SK-N-SH (cell line): Measurements from ENCODE around the gene WNT9B. TPM values are rescaled to one million over a fixed set of nuclear protein-coding genes. Genes with fewer than 3 reads are reported as not detected.
A peak's percentile ranks its signal among the peaks of the same experiment; 100 is the strongest.

Source experiments
- CTCF ChIA-PET: fragments of 300-600, 350-600 bp; formaldehyde crosslinking; extraction: SDS; loops from one replicate; lab custom pipeline; 2021; lab: Yijun Ruan, JAX
- POLR2A ChIA-PET: fragments of 350-600 bp; sonication (Branson Sonifier 250); formaldehyde crosslinking; extraction: SDS; loops from one replicate; lab custom pipeline; 2020; ENCODE audit warnings: antibody characterized with exemption, inconsistent platforms; lab: Yijun Ruan, JAX
- DNase-seq: peaks from one replicate; pipeline ENCODE4 v3.0.0; 2012
- H2AFZ ChIP-seq: fragments of 200-600 bp; sonication (generic); 2 replicates; pipeline ENCODE4 v1.8.1; 2016; ENCODE audit warnings: antibody characterized with exemption, mild to moderate bottlenecking, low read depth
- H3F3A ChIP-seq: fragments of 200-600 bp; sonication (generic); replicated peaks from 2 replicates; pipeline ENCODE3; 2016; ENCODE audit warnings: antibody characterized with exemption, mild to moderate bottlenecking; ENCODE audit not compliant: insufficient read depth
- H3K27ac ChIP-seq, 2 experiments: fragments of 200-500 bp in 1 of 2; fragments of 200-600 bp in 1 of 2; sonication (Bioruptor generic) in 1 of 2; sonication (generic), shearing (Covaris generic) in 1 of 2; 2 replicates each; pipeline versions ENCODE4 v1.5.1 to v1.6.1; 2014 to 2016; ENCODE audit warnings: low read depth in 2 of 2, inconsistent platforms in 1 of 2, low read length in 1 of 2, mild to moderate bottlenecking in 1 of 2, mixed read lengths in 1 of 2
- H3K27me3 ChIP-seq: fragments of 200-600 bp; sonication (generic), shearing (Covaris generic); 2 replicates; pipeline ENCODE4 v1.6.1; 2016; ENCODE audit warnings: mixed run types; ENCODE audit not compliant: insufficient read depth
- H3K36me3 ChIP-seq, 2 experiments: fragments of 200-500 bp in 1 of 2; fragments of 200-600 bp in 1 of 2; sonication (Bioruptor generic) in 1 of 2; sonication (generic) in 1 of 2; replicated peaks in 1 of 2; 2 replicates each; pipeline versions ENCODE3 to v1.5.1; 2014 to 2016; ENCODE audit warnings: low read length in 1 of 2, mild to moderate bottlenecking in 1 of 2; ENCODE audit not compliant: insufficient read depth in 2 of 2, control insufficient read depth in 1 of 2
- H3K4me1 ChIP-seq, 2 experiments: fragments of 200-500 bp in 1 of 2; fragments of 200-600 bp in 1 of 2; sonication (Bioruptor generic) in 1 of 2; sonication (generic), shearing (Covaris generic) in 1 of 2; 2 replicates each; pipeline versions ENCODE4 v1.5.1 to v1.6.1; 2014 to 2016; ENCODE audit warnings: low read depth in 1 of 2, low read length in 1 of 2, mixed run types in 1 of 2; ENCODE audit not compliant: insufficient read depth in 2 of 2, control insufficient read depth in 1 of 2
- H3K4me2 ChIP-seq: fragments of 200-600 bp; sonication (generic), shearing (Covaris generic); 2 replicates; pipeline ENCODE4 v1.6.1; 2017; ENCODE audit warnings: mixed run types
- H3K4me3 ChIP-seq, 2 experiments: fragments of 200-500 bp in 1 of 2; fragments of 200-600 bp in 1 of 2; sonication (Bioruptor generic) in 1 of 2; sonication (generic), shearing (Covaris generic) in 1 of 2; 2 replicates each; pipeline versions ENCODE4 v1.5.1 to v1.8.1; 2014 to 2016; ENCODE audit warnings: low read depth in 2 of 2, inconsistent platforms in 1 of 2, low read length in 1 of 2, mild to moderate bottlenecking in 1 of 2, mixed read lengths in 1 of 2, moderate library complexity in 1 of 2
- H3K79me2 ChIP-seq: fragments of 200-600 bp; sonication (generic); 2 replicates; pipeline ENCODE4 v1.8.1; 2017; ENCODE audit warnings: mild to moderate bottlenecking; ENCODE audit not compliant: insufficient read depth
- H3K9ac ChIP-seq: fragments of 200-600 bp; sonication (generic); 2 replicates; pipeline ENCODE4 v1.6.1; 2017; ENCODE audit warnings: mixed run types
- H3K9me2 ChIP-seq: fragments of 200-600 bp; sonication (generic); 2 replicates; pipeline ENCODE4 v1.6.1; 2017; ENCODE audit warnings: mixed run types
- H3K9me3 ChIP-seq: fragments of 200-600 bp; sonication (generic); 2 replicates; pipeline ENCODE4 v1.6.1; 2017; ENCODE audit warnings: mixed run types, mild to moderate bottlenecking, moderate library complexity
- H4K20me1 ChIP-seq: fragments of 200-600 bp; sonication (generic); 2 replicates; pipeline ENCODE4 v1.6.1; 2017; ENCODE audit warnings: mild to moderate bottlenecking, mixed run types; ENCODE audit not compliant: insufficient read depth
- CHD2 ChIP-seq: fragments of 150-350 bp; IDR thresholded peaks from 2 replicates; pipeline ENCODE4 v1.6.1; 2018; ENCODE audit warnings: low read length; ENCODE audit not compliant: partially characterized antibody
- CTCF ChIP-seq: fragments of 200-600 bp; sonication (generic); IDR thresholded peaks from 2 replicates; pipeline ENCODE4 v1.6.1; 2017; ENCODE audit warnings: antibody characterized with exemption, mild to moderate bottlenecking, moderate library complexity
- ELF1 ChIP-seq: IDR thresholded peaks from 2 replicates; pipeline ENCODE4 v1.4.0; 2012
- FOXM1 ChIP-seq: IDR thresholded peaks from 2 replicates; pipeline ENCODE4 v1.4.0; 2012; ENCODE audit warnings: low read depth, mild to moderate bottlenecking
- IRF3 ChIP-seq: fragments of 150-350 bp; IDR thresholded peaks from 2 replicates; pipeline ENCODE4 v1.6.1; 2016; ENCODE audit warnings: mild to moderate bottlenecking, low read depth, low read length
- JUND ChIP-seq: IDR thresholded peaks from 2 replicates; pipeline ENCODE4 v1.4.0; 2012
- MAX ChIP-seq: IDR thresholded peaks from 2 replicates; pipeline ENCODE4 v1.4.0; 2012; ENCODE audit warnings: low read depth
- MEF2A ChIP-seq: IDR thresholded peaks from 2 replicates; pipeline ENCODE4 v1.4.0; 2012; ENCODE audit warnings: low read depth, borderline replicate concordance
- PBX3 ChIP-seq: IDR thresholded peaks from 2 replicates; pipeline ENCODE4; 2012
- SMC3 ChIP-seq: IDR thresholded peaks from 2 replicates; pipeline ENCODE4 v1.6.1; 2012; ENCODE audit warnings: low read depth, low read length, improper control_type of control experiment
- TAF1 ChIP-seq: IDR thresholded peaks from 2 replicates; pipeline ENCODE4 v1.6.1; 2012; ENCODE audit warnings: low read depth, mild to moderate bottlenecking, low read length, moderate library complexity, borderline replicate concordance
- TEAD4 ChIP-seq: IDR thresholded peaks from 2 replicates; pipeline ENCODE4 v1.4.0; 2012; ENCODE audit warnings: mild to moderate bottlenecking, borderline replicate concordance; ENCODE audit not compliant: insufficient read depth
- WGBS: methylation state at CpG from one replicate; pipeline ENCODE4 v1.1.6; 2017; ENCODE audit warnings: low lambda C conversion rate; 5-methylcytosine and 5-hydroxymethylcytosine counted together
- polyA plus RNA-seq, 3 experiments: library from polyadenylated mRNA; depleted of rRNA; stranded (reverse); fragments of >200 nt; gene quantifications; 2 replicates each; pipeline ENCODE4 v1.2.3, GENCODE V29; 2012

WNT9B gene
- polyA plus RNA-seq, 1 of the 3 experiments (the other 2 are of a cell fraction) = not detected

GRCh38 chr17:46928467-46929261 is 77.3 kb downstream of the WNT9B start:
- Histone ChIP-seq H4K20me1 (peaks cover 75% of the 10 kb centered on the region), H3K4me2 (0 out of 2 replicates have a peak overlapping the region, but pooled peaks have one; percentile 26), H3K27ac (peak overlapping the region; percentile 6 to 7)

GRCh38 chr17:46929413-46929812 is 78.0 kb downstream of the WNT9B start:
- Histone ChIP-seq H2AFZ (no peak overlapping the region), H3K27ac (peak overlapping the region; percentile 6 to 7; a peak in 3 of 4 replicates), H3K9me3 (no peaks in the 10 kb centered on the region), H3K27me3 (no peaks in the 10 kb centered on the region), H4K20me1 (peaks cover 70% of the 10 kb centered on the region), H3K4me2 (0 out of 2 replicates have a peak overlapping the region, but pooled peaks have one; percentile 26), H3F3A (peaks cover 2% of the 10 kb centered on the region), H3K4me3 (no peak overlapping the region), H3K9me2 (no peaks in the 10 kb centered on the region), H3K4me1 (peaks cover 5 to 41% of the 10 kb centered on the region in 2 experiments; a peak in 2 of 4 replicates), H3K9ac (no peak overlapping the region), H3K79me2 (peaks cover 80% of the 10 kb centered on the region), H3K36me3 (peaks cover 59 to 82% of the 10 kb centered on the region in 2 experiments)
- ChIA-PET CTCF (interaction anchor here (0.6 to 6.7 kb wide), 3 partner anchors 8 to 93 kb away, joined by 3 to 49 read pairs (median 4); no protein-coding TSS in a partner anchor), POLR2A (no interaction called here)
- TF ChIP-seq CHD2 (no peak), SMC3 (no peak), MEF2A (no peak), JUND (no peak), CTCF (no peak), TAF1 (no peak), FOXM1 (no peak), TEAD4 (no peak), ELF1 (no peak), MAX (no peak), PBX3 (no peak)
- WGBS = 36% methylated on average over 6 of the region's 6 CpGs
- DNase-seq = no peak

More at GRCh38 chr17:46928467-46929261, 77.3 kb downstream of the WNT9B start:
- no peak for TF ChIP-seq IRF3
- Histone ChIP-seq H3K9me3 (no peaks in the 10 kb centered on the region), H3K9ac (no peak overlapping the region), H3K79me2 (peaks cover 88% of the 10 kb centered on the region), H3K36me3 (peaks cover 51 to 75% of the 10 kb centered on the region in 2 experiments), H3F3A (peaks cover 6% of the 10 kb centered on the region), H2AFZ (no peak overlapping the region), H3K9me2 (no peaks in the 10 kb centered on the region), H3K27me3 (no peaks in the 10 kb centered on the region), H3K4me1 (peaks cover 8 to 48% of the 10 kb centered on the region in 2 experiments; a peak in 2 of 4 replicates), H3K4me3 (no peak overlapping the region)
- ChIA-PET POLR2A (no interaction called here), CTCF (interaction anchor here (1.9 to 6.7 kb wide), 2 partner anchors 11 to 14 kb away, joined by 5 to 49 read pairs; no protein-coding TSS in a partner anchor)
- WGBS = 85% methylated on average over 10 of the region's 10 CpGs
- no peak for DNase-seq
